ENCODE data around the gene LRIG1. TPM values are rescaled to one million over a fixed set of nuclear protein-coding genes. Genes with fewer than 3 reads are reported as not detected.

Gene LRIG1
- total and polyA plus RNA-seq, 2 of the 8 experiments (the other 6 are each of a cell fraction or from before 2014, with no cell fraction given) = 78.1 to 88.7 TPM

GRCh38 chr3:66483409-66483906, 17.4 kb downstream of the LRIG1 start:
- Histone ChIP-seq H3K4me1 (replicated peaks in 1 of 4; ENCODE audit: control insufficient read depth in 3 of 4, insufficient read depth in 4 of 4, low read length in 3 of 4) (peaks cover 6 to 66% (median 48%) of the 10 kb centered on the region in 4 experiments), H3K79me2 (ENCODE audit: control insufficient read depth in 1 of 2, insufficient read depth in 2 of 2, low read length in 2 of 2) (peaks cover 68 to 100% of the 10 kb centered on the region in 2 experiments), H2BK20ac (ENCODE audit: low read length) (no peak overlapping the region), H3K27me3 (replicated peaks in 1 of 4; ENCODE audit: control insufficient read depth in 3 of 4, extremely low read depth in 1 of 4, insufficient read depth in 3 of 4, low read length in 3 of 4) (no peaks in the 10 kb centered on the region), H3K36me3 (ENCODE audit: control insufficient read depth in 2 of 4, insufficient read depth in 4 of 4, low read length in 3 of 4) (no peaks in the 10 kb centered on the region), H3K23me2 (ENCODE audit: low read depth, low read length) (no peaks in the 10 kb centered on the region), H4K8ac (ENCODE audit: extremely low read depth, insufficient read depth, low read length) (no peak overlapping the region), H3K79me1 (ENCODE audit: low read depth, low read length) (peaks cover 24% of the 10 kb centered on the region), H3K23ac (ENCODE audit: insufficient read length) (no peak overlapping the region), H3K4me3 (ENCODE audit: extremely low read depth in 1 of 4, insufficient read depth in 2 of 4, low read depth in 3 of 4, low read length in 4 of 4) (no peak overlapping the region), H4K5ac (ENCODE audit: insufficient read length, low read depth, low read length) (no peak overlapping the region), H3K14ac (ENCODE audit: insufficient read length) (no peak overlapping the region), H2BK120ac (replicated peaks; ENCODE audit: low read depth, low read length) (no peak overlapping the region), H4K20me1 (replicated peaks in 1 of 2; ENCODE audit: control insufficient read depth in 1 of 2, insufficient read depth in 2 of 2, low read length in 2 of 2) (peaks cover 30 to 39% of the 10 kb centered on the region in 2 experiments), H2BK5ac (ENCODE audit: low read depth, low read length) (peak overlapping the region; percentile 72), H3K9me3 (ENCODE audit: insufficient read depth in 2 of 2, low read depth in 1 of 2, low read length in 1 of 2) (no peaks in the 10 kb centered on the region), H3K18ac (ENCODE audit: extremely low read depth, low read length) (peak overlapping the region; percentile 84; the same call in 1 of the 2 replicates), H3K4ac (replicated peaks; ENCODE audit: insufficient read length, low read depth, low read length) (no peak overlapping the region), H2BK15ac (ENCODE audit: low read length) (0 out of 2 replicates have a peak overlapping the region, but pooled peaks have one; percentile 33), H3K4me2 (ENCODE audit: insufficient read depth in 1 of 2, low read depth in 2 of 2, low read length in 2 of 2) (peak overlapping the region; percentile 12 to 15; a peak in 2 of 4 replicates), H3K27ac (ENCODE audit: low read depth, low read length) (no peak overlapping the region), H4K91ac (replicated peaks; ENCODE audit: insufficient read length, low read length) (no peak overlapping the region), H2AFZ (ENCODE audit: low read length) (no peak overlapping the region), H3K56ac (replicated peaks; ENCODE audit: insufficient read length, low read depth, low read length) (no peak overlapping the region), H2AK5ac (ENCODE audit: low read depth, low read length) (no peak overlapping the region), H2BK12ac (ENCODE audit: low read depth, low read length) (peak overlapping the region; percentile 53; the same call in 1 of the 2 replicates), H3K9ac (replicated peaks in 1 of 4; ENCODE audit: extremely low read depth in 1 of 4, low read depth in 3 of 4, low read length in 3 of 4) (no peak overlapping the region)
- ChIA-PET POLR2A (ENCODE audit: partially characterized antibody) (interaction anchor here (0.7 to 2.5 kb wide), 10 partner anchors 8 to 70 kb away, joined by 3 to 12 read pairs (median 4); no protein-coding TSS in a partner anchor), CTCF (ENCODE audit: partially characterized antibody) (interaction anchor here (0.7 to 2.0 kb wide), 12 partner anchors 8 to 336 kb away, joined by 3 to 5 read pairs (median 3); no protein-coding TSS in a partner anchor)
- WGBS, 2 experiments (ENCODE audit: extremely low coverage in 1 of 2, insufficient coverage in 1 of 2, insufficient read length in 1 of 2, insufficient replicate concordance in 2 of 2, low coverage in 1 of 2, low lambda C conversion rate in 2 of 2, missing lambda C conversion rate in 1 of 2) = 65% methylated on average over 13 of the region's 13 CpGs; no CpG with 5 or more reads in 1 of the 2 experiments
- FAIRE-seq = no peak
- no peak for DNase-seq (ENCODE audit: low read depth in 1 of 2, low spot score in 2 of 2)
- TF ChIP-seq ZNF274 (IDR thresholded peaks at IDR 0.05; ENCODE audit: borderline replicate concordance, extremely low read depth, low read length) (no peak), EZH2 (IDR thresholded peaks at IDR 0.05; ENCODE audit: low read depth, low read length, severe bottlenecking) (no peak), TBP (IDR thresholded peaks at IDR 0.05; ENCODE audit: low read depth, low read length) (no peak), E2F6 (IDR thresholded peaks at IDR 0.05) (no peak), HDAC6 (IDR thresholded peaks at IDR 0.05; ENCODE audit: low read depth, low read length) (no peak), EGR1 (IDR thresholded peaks at IDR 0.05; ENCODE audit: borderline replicate concordance, low read depth, low read length) (no peak), POU5F1 (IDR thresholded peaks at IDR 0.05; ENCODE audit: low read depth, low read length) (no peak), TEAD4 (IDR thresholded peaks at IDR 0.05; ENCODE audit: low read depth, low read length) (no peak), CREB1 (IDR thresholded peaks at IDR 0.05) (no peak), RAD21 (IDR thresholded peaks at IDR 0.05 in 1 of 2, conservative IDR thresholded peaks at IDR 0.05 in 1 of 2; ENCODE audit: low read depth in 2 of 2, low read length in 2 of 2) (no peak; a peak in 1 of 4 replicates)
